Omental fat pad (tissue), 4 donors: ENCODE results near the gene AP4E1. TPM values are rescaled to one million over a fixed set of nuclear protein-coding genes. Genes with fewer than 3 reads are reported as not detected.
"Not testable (repeated sequence)": the region's sequence is repeated elsewhere in the genome, so short reads cannot be mapped to it uniquely, and the experiment has no call there.

Experiments used
- ATAC-seq: fragments of 150-250 bp; one replicate; pipeline ENCODE4 v1.9.1; 2016; ENCODE audit warnings: mild to moderate bottlenecking, moderate library complexity; ENCODE audit not compliant: low FRiP score
- DNase-seq: peaks from one replicate; pipeline ENCODE4 v3.0.0-alpha.2; 2019; ENCODE audit warnings: low spot score
- total RNA-seq, 4 donors: library from RNA; depleted of rRNA; stranded (reverse); fragments of >200 nt; gene quantifications; one replicate each; pipeline ENCODE4 v1.1.0, GENCODE V29; 2016
- TF ChIP-seq, protein P1 (sequence below), 3 donors: fragments of 450-650 bp; IDR thresholded peaks; one replicate each; pipeline ENCODE4 v1.5.1; 2016 to 2017; ENCODE audit warnings: antibody characterized with exemption in 3 of 3, mild to moderate bottlenecking in 3 of 3, moderate library complexity in 2 of 3

AP4E1 gene
- total RNA-seq, 4 donors from 2014 or later = 7.3 to 8.5 (median 7.9) TPM

DNA sequence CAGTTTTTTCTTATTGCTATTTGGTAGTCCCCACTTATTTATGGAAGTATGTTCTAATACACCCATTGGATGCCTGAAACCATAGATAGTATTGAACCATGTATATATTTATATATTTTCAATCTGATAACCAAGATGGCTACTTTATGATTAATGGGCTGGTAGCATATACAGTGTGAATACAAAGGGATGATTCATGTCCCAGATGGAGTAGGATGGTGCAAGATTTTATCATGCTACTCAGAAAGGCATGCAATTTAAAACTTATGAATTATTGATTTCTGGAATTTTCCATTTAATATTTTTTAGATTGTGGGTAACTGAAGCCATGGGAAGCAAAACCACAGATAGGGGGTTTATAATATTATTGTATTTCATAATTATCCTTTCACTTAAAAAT, 35.2 kb downstream of the AP4E1 start:
- no peak for DNase-seq
- ATAC-seq = no peak
- TF ChIP-seq, protein P1, sequence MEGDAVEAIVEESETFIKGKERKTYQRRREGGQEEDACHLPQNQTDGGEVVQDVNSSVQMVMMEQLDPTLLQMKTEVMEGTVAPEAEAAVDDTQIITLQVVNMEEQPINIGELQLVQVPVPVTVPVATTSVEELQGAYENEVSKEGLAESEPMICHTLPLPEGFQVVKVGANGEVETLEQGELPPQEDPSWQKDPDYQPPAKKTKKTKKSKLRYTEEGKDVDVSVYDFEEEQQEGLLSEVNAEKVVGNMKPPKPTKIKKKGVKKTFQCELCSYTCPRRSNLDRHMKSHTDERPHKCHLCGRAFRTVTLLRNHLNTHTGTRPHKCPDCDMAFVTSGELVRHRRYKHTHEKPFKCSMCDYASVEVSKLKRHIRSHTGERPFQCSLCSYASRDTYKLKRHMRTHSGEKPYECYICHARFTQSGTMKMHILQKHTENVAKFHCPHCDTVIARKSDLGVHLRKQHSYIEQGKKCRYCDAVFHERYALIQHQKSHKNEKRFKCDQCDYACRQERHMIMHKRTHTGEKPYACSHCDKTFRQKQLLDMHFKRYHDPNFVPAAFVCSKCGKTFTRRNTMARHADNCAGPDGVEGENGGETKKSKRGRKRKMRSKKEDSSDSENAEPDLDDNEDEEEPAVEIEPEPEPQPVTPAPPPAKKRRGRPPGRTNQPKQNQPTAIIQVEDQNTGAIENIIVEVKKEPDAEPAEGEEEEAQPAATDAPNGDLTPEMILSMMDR (IDR thresholded peaks at IDR 0.05) = no peak

DNA sequence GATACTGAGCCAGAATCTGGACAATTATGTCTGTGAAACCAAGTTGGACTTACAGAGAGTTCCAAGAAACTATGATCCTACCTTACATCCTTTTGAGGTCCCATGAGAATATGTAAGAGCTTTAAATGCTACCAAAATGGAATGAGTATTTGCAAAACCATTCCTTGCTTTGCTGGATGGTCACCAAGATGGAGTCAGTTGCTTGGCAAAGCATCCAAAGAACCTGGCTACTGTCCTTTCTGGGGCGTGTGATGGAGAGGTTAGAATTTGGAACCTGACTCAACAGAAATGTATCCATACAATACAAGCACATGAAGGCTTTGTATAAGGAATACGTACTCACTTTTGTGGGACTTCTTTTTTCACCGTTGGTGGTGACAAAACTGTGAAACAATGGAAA, 36.2 kb downstream of the AP4E1 start:
- TF ChIP-seq, protein P1 (IDR thresholded peaks at IDR 0.05) = no peak
- DNase-seq = no peak
- ATAC-seq = no peak

DNA sequence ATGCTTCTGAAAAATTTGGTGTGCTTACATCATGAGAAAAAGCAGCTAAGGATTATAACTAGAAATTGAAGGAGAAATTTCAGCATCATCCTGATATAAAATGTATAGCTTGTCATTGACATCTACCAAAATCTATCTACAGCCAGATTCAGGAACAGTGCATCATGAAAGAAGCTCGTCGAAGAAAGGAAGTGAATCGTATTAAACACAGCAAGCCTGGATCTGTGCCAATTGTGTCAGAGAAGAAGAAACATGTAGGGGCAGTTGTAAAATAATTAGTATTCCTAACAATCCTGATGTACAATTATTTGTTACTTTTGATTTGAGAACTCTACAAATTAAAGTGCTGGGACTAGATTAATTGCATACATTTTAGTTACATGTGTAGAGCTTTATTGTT, 37.2 kb downstream of the AP4E1 start:
- no peak for DNase-seq
- TF ChIP-seq, protein P1 (IDR thresholded peaks at IDR 0.05) = no peak
- ATAC-seq = no peak

DNA sequence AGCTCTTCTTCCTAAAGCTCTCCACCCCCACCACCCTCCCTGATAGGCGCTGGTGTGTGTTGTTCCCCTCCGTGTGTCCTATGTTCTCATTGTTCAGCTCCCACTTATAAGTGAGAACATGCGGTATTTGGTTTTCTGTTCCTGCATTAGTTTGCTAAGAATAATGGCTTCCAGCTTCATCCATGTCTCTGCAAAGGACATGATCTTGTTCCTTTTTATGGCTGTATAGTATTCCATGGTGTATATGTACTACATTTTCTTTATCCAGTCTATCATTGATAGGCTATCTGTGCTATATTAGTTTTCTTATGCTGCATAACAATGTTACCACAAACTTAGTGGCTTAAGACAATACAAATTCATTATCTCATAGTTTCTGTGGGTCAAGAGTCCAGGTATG, 42.3 kb downstream of the AP4E1 start:
- not testable (repeated sequence) for ATAC-seq, DNase-seq

DNA sequence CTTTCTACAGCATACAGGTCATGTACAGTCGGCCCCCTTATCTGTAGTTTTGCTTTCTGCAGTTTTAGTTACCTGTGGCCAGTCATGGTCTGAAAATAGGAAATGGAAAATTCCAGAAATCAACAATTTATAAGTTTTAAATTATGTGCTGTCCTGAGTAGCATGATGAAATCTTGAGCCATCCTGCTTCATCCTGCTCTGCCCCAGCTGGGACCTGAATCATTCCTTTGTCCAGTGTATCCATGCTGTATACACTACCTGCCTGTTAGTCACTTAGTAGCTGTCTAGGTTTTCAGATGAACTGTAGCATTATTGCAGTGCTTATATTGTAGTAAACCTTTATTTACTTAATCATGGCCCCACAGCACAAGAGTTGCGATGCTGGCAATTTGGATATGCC, 44.8 kb downstream of the AP4E1 start:
- no peak for ATAC-seq

DNA sequence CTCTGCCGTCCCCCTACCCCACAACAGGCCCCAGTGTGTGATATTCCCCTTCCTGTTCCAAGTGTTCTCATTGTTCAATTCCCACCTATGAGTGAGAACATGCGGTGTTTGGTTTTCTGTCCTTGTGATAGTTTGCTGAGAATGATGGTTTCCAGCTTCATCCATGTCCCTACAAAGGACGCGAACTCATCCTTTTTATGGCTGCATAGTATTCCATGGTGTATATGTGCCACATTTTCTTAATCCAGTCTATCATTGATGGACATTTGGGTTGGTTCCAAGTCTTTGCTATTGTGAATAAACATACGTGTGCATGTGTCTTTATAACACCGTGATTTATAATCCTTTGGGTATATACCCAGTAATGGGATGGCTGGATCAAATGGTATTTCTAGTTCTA, 46.4 kb downstream of the AP4E1 start:
- not testable (repeated sequence) for DNase-seq, ATAC-seq

More for the DNA sequence above, 44.8 kb downstream of the AP4E1 start:
- TF ChIP-seq, protein P1 (IDR thresholded peaks at IDR 0.05) = no peak
- no peak for DNase-seq

DNA sequence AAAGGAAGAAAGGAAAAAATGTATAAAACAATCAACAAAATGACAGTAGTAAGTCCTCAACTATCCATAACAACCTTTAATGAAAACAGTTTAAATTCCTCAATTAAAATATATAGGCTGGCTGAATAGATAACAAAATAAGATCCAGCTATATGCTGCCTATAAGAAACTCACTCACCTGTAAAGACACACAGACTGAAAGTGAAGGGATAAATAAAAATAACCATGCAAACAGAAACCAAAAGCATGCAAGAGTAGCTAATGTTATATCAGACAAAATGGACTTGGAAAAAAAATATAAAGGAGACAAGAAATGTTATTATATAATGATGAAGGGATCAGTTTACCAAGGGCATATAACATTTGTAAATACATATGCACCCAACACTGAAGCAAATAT, 51.2 kb downstream of the AP4E1 start:
- no peak for DNase-seq
- TF ChIP-seq, protein P1 (IDR thresholded peaks at IDR 0.05) = no peak
- no peak for ATAC-seq

DNA sequence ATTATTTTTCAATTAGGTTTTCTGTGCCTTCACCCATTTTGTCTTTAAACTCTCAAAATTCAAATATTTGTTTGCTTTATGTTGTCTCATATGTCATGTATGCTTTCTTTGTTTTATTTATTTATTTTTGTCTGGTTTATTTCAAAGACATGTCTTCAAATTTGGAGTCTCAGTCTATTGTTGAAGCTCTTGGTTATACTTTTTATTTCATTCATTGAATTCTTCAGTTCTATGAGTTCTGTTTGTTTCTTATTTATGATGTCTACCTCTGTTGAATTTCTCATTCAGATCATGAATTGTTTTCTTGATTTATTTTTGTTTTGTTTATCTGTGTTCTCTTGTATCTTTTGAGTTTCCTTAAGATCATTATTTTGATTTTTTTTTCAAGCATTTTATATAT, 55.6 kb downstream of the AP4E1 start:
- no peak for ATAC-seq
- DNase-seq = no peak
- TF ChIP-seq, protein P1 (IDR thresholded peaks at IDR 0.05) = no peak
